ENCODE data around the gene SCUBE3. TPM values are rescaled to one million over a fixed set of nuclear protein-coding genes. Genes with fewer than 3 reads are reported as not detected.

Gene SCUBE3
- total and polyA plus RNA-seq, 2 experiments from 2014 or later: 0.39 to 1.1 TPM

- Histone ChIP-seq H4K20me1 (replicated peaks; ENCODE audit: insufficient read depth) (no peaks in the 10 kb centered on the region), H3K9me2 (ENCODE audit: insufficient read depth) (no peaks in the 10 kb centered on the region), H3K4me2 (no peak overlapping the region), H3K79me2 (replicated peaks; ENCODE audit: insufficient read depth) (no peaks in the 10 kb centered on the region), H3K27me3 (ENCODE audit: insufficient read depth) (no peaks in the 10 kb centered on the region), H3F3A (replicated peaks; ENCODE audit: low read depth) (no peaks in the 10 kb centered on the region), H3K4me3 (no peak overlapping the region), H3K27ac (ENCODE audit: low read depth) (no peak overlapping the region), H3K36me3 (ENCODE audit: insufficient read depth) (no peaks in the 10 kb centered on the region), H2AFZ (no peak overlapping the region), H3K4me1 (ENCODE audit: insufficient read depth) (no peaks in the 10 kb centered on the region)
- TF ChIP-seq ETS1 (IDR thresholded peaks at IDR 0.05) (no peak), STAT1 (IDR thresholded peaks at IDR 0.05; ENCODE audit: unreplicated experiment) (no peak), CREB1 (CRISPR knock-in tag; IDR thresholded peaks at IDR 0.05; ENCODE audit: low read depth) (no peak), EZH2 (IDR thresholded peaks at IDR 0.05; ENCODE audit: low read depth, unreplicated experiment) (no peak), POLR2AphosphoS5 (IDR thresholded peaks at IDR 0.05; ENCODE audit: low read depth) (no peak), ZNF331 (CRISPR knock-in tag; IDR thresholded peaks at IDR 0.05; ENCODE audit: low read depth) (no peak), JUNB (IDR thresholded peaks at IDR 0.05; ENCODE audit: unreplicated experiment) (no peak), NANOG (IDR thresholded peaks at IDR 0.05; ENCODE audit: borderline replicate concordance) (no peak), ZNF114 (CRISPR knock-in tag; IDR thresholded peaks at IDR 0.05) (no peak), EZH2phosphoT487 (IDR thresholded peaks at IDR 0.05; ENCODE audit: unreplicated experiment) (no peak)
- TF ChIP-seq, protein P1, sequence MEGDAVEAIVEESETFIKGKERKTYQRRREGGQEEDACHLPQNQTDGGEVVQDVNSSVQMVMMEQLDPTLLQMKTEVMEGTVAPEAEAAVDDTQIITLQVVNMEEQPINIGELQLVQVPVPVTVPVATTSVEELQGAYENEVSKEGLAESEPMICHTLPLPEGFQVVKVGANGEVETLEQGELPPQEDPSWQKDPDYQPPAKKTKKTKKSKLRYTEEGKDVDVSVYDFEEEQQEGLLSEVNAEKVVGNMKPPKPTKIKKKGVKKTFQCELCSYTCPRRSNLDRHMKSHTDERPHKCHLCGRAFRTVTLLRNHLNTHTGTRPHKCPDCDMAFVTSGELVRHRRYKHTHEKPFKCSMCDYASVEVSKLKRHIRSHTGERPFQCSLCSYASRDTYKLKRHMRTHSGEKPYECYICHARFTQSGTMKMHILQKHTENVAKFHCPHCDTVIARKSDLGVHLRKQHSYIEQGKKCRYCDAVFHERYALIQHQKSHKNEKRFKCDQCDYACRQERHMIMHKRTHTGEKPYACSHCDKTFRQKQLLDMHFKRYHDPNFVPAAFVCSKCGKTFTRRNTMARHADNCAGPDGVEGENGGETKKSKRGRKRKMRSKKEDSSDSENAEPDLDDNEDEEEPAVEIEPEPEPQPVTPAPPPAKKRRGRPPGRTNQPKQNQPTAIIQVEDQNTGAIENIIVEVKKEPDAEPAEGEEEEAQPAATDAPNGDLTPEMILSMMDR (conservative IDR thresholded peaks at IDR 0.05; ENCODE audit: low read depth in 2 of 2): no peak
- TF ChIP-seq, protein P2, sequence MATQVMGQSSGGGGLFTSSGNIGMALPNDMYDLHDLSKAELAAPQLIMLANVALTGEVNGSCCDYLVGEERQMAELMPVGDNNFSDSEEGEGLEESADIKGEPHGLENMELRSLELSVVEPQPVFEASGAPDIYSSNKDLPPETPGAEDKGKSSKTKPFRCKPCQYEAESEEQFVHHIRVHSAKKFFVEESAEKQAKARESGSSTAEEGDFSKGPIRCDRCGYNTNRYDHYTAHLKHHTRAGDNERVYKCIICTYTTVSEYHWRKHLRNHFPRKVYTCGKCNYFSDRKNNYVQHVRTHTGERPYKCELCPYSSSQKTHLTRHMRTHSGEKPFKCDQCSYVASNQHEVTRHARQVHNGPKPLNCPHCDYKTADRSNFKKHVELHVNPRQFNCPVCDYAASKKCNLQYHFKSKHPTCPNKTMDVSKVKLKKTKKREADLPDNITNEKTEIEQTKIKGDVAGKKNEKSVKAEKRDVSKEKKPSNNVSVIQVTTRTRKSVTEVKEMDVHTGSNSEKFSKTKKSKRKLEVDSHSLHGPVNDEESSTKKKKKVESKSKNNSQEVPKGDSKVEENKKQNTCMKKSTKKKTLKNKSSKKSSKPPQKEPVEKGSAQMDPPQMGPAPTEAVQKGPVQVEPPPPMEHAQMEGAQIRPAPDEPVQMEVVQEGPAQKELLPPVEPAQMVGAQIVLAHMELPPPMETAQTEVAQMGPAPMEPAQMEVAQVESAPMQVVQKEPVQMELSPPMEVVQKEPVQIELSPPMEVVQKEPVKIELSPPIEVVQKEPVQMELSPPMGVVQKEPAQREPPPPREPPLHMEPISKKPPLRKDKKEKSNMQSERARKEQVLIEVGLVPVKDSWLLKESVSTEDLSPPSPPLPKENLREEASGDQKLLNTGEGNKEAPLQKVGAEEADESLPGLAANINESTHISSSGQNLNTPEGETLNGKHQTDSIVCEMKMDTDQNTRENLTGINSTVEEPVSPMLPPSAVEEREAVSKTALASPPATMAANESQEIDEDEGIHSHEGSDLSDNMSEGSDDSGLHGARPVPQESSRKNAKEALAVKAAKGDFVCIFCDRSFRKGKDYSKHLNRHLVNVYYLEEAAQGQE (IDR thresholded peaks at IDR 0.05; ENCODE audit: unreplicated experiment): no peak
- TF ChIP-seq, protein P3, sequence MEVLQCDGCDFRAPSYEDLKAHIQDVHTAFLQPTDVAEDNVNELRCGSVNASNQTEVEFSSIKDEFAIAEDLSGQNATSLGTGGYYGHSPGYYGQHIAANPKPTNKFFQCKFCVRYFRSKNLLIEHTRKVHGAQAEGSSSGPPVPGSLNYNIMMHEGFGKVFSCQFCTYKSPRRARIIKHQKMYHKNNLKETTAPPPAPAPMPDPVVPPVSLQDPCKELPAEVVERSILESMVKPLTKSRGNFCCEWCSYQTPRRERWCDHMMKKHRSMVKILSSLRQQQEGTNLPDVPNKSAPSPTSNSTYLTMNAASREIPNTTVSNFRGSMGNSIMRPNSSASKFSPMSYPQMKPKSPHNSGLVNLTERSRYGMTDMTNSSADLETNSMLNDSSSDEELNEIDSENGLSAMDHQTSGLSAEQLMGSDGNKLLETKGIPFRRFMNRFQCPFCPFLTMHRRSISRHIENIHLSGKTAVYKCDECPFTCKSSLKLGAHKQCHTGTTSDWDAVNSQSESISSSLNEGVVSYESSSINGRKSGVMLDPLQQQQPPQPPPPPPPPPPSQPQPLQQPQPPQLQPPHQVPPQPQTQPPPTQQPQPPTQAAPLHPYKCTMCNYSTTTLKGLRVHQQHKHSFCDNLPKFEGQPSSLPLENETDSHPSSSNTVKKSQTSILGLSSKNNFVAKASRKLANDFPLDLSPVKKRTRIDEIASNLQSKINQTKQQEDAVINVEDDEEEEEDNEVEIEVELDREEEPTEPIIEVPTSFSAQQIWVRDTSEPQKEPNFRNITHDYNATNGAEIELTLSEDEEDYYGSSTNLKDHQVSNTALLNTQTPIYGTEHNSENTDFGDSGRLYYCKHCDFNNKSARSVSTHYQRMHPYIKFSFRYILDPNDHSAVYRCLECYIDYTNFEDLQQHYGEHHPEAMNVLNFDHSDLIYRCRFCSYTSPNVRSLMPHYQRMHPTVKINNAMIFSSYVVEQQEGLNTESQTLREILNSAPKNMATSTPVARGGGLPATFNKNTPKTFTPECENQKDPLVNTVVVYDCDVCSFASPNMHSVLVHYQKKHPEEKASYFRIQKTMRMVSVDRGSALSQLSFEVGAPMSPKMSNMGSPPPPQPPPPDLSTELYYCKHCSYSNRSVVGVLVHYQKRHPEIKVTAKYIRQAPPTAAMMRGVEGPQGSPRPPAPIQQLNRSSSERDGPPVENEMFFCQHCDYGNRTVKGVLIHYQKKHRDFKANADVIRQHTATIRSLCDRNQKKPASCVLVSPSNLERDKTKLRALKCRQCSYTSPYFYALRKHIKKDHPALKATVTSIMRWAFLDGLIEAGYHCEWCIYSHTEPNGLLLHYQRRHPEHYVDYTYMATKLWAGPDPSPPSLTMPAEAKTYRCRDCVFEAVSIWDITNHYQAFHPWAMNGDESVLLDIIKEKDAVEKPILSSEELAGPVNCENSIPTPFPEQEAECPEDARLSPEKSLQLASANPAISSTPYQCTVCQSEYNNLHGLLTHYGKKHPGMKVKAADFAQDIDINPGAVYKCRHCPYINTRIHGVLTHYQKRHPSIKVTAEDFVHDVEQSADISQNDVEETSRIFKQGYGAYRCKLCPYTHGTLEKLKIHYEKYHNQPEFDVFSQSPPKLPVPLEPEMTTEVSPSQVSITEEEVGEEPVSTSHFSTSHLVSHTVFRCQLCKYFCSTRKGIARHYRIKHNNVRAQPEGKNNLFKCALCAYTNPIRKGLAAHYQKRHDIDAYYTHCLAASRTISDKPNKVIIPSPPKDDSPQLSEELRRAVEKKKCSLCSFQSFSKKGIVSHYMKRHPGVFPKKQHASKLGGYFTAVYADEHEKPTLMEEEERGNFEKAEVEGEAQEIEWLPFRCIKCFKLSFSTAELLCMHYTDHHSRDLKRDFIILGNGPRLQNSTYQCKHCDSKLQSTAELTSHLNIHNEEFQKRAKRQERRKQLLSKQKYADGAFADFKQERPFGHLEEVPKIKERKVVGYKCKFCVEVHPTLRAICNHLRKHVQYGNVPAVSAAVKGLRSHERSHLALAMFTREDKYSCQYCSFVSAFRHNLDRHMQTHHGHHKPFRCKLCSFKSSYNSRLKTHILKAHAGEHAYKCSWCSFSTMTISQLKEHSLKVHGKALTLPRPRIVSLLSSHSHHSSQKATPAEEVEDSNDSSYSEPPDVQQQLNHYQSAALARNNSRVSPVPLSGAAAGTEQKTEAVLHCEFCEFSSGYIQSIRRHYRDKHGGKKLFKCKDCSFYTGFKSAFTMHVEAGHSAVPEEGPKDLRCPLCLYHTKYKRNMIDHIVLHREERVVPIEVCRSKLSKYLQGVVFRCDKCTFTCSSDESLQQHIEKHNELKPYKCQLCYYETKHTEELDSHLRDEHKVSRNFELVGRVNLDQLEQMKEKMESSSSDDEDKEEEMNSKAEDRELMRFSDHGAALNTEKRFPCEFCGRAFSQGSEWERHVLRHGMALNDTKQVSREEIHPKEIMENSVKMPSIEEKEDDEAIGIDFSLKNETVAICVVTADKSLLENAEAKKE (CRISPR knock-in tag; IDR thresholded peaks at IDR 0.05): no peak
- Mint-ChIP-seq H3K9me3 (no peaks in the 10 kb centered on the region), H3K36me3 (ENCODE audit: low read depth) (no peaks in the 10 kb centered on the region; the same call in 2 of the 3 replicates), H3K27me3 (ENCODE audit: insufficient read depth, low read depth, poor library complexity) (no peaks in the 10 kb centered on the region), H3K4me3 (no peak overlapping the region), H3K4me1 (no peaks in the 10 kb centered on the region), H3K27ac (no peak overlapping the region)
- ATAC-seq: no peak
- DNase-seq (ENCODE audit: low spot score): no peak
Measured at GRCh38 chr6:35283361-35283760, 69.6 kb downstream of the SCUBE3 start.

Data from GM23338 (cell line).